ENCODE measurements around the gene NPY.
"Not testable (repeated sequence)": the region's sequence is repeated elsewhere in the genome, so short reads cannot be mapped to it uniquely, and the experiment has no call there.

Gene NPY

DNA sequence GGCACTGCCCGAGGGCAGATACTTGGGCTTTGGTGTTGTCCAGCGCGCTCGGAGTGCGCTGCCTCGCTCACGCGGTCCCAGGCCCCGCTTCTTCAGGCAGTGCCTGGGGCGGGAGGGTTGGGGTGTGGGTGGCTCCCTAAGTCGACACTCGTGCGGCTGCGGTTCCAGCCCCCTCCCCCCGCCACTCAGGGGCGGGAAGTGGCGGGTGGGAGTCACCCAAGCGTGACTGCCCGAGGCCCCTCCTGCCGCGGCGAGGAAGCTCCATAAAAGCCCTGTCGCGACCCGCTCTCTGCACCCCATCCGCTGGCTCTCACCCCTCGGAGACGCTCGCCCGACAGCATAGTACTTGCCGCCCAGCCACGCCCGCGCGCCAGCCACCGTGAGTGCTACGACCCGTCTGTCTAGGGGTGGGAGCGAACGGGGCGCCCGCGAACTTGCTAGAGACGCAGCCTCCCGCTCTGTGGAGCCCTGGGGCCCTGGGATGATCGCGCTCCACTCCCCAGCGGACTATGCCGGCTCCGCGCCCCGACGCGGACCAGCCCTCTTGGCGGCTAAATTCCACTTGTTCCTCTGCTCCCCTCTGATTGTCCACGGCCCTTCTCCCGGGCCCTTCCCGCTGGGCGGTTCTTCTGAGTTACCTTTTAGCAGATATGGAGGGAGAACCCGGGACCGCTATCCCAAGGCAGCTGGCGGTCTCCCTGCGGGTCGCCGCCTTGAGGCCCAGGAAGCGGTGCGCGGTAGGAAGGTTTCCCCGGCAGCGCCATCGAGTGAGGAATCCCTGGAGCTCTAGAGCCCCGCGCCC, at the start of gene NPY:
Gene NPY (plus strand): TSS at position 294 of the 802 bp plus-strand sequence. CDS start 1,051 bp downstream, outside the sequence.
- DNase-seq (ENCODE audit: low read depth in 2 of 2) = no peak

DNA sequence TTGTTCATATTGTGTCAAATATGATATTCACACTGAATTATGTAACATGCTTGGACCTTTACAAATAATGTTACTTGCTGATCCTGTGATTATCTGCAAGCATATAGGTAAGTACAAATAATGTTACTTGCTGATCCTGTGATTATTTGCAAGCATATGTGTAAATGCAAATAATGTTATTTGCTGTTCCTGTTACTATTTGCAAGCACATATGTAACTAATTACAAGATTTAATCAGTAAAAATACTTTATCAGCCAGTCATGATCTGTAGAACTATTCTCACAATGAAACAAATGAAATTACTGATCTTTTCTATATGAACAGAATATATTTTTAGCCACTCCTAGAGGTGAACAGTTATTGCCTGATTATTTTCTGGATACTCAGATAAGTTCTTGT, 44.7 kb upstream of the NPY start:
- DNase-seq (ENCODE audit: low read depth in 2 of 2) = no peak

DNA sequence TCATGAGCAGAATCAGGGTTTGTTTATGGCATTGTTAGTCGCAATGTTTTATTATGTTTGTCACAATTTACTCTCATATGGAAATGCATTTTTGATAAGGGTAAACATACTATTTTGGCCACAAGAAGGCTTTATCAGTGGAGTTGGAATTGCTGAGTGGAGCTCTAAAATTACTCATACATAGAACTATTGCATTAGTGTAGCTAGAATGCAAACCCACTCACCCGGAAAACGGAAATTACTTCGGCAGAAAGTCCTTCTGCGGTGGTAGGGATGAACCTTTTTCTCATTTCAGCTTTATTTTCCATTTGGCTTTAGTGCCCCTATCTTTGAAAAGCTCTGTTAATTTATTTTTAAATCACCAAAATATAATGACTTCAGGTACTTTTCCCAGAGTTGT, 42.8 kb upstream of the NPY start:
- no peak for DNase-seq (ENCODE audit: low read depth in 2 of 2)

DNA sequence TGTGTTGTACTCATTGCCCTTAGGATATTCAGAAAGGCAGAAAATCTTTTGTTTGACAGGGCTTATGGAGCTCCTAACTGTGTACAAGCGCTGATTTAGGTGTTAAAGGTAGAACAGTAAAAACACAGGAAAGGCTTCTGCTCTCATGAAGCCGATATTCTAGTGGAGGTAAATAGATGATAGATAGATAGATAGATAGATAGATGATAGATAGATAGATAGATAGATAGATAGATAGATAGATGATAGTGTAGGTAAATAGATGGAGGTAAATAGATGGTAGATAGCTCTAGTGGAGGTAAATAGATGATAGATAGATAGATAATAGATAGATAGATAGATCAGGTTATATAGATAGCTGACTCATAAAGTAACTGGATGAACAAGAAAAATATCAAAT, 39.4 kb upstream of the NPY start:
- no peak for DNase-seq (ENCODE audit: low read depth in 2 of 2)

DNA sequence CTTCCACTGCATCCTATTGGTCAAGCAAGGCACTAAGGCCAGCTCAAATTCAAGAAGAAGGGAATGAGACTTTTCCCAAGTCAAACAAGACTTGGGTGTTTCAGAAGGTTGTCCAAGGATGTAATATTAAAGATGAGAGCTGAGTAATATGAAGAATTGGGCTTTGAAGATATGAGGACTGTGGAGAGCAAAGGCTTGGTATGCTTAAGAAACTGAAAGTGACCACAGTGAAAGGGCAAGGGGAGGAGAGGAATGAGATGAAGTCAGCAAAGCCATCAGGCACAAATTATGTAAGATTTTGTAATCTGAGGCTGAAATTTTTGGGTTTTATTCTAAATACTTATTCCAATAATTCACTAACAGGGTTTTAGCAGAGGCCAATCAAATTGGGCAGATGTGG, 38.6 kb upstream of the NPY start:
- no peak for DNase-seq (ENCODE audit: low read depth in 2 of 2)

DNA sequence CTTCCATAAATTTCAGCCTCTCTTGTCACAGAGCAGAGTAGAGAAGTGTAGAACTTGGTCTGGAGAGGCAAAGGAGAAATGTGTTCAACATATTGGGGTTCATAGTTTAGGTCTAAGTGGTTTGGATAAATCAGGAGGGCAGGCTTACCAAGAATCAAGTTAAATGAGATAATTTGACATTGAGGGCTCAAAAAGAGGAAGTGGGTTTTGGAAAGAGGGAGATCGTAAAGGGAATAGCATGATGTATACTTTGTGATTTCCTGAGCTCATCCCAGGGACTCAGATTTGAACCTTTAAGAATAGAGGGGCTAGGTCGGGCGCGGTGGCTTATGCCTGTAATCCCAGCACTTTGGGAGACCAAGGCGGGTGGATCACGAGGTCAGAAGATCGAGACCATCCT, 34.7 kb upstream of the NPY start:
- DNase-seq (ENCODE audit: low read depth in 2 of 2) = no peak

DNA sequence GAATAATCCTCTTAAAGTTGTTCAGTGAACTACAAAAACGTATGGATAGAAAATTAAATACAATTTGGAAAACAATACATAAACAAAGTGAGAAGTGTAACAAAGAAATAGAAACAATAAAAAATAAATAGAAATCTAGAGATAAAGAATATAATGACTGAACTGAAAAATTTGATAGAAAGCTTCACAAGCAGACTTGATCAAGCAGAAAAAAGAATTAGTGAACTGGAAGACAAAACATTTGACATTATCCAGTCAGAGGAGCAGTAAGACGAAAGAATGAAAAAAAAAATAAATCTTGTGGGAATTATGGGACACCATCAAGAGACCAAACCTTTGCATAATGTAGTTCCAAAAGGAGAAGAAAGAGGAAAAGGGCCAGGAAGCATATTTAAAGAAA, 32.4 kb upstream of the NPY start:
- DNase-seq (ENCODE audit: low read depth in 2 of 2) = no peak

DNA sequence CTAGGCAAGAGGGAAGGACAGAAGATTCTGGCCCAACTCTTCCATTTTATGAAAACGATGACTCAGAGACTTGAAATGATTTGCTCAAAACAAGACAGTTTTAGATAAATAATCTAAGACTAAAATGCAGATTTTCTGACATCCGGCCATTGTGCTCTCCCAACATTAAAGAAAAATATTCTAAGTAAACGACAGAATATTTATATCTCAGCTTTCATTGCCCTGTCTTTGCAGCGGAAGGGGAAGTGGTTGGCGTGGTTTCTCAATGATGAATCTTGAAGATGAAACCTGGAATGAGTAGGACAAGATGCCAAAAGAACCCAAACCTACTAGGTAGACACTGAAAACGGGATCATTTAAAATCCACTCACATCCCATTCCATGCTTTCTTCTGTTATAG, 28.9 kb upstream of the NPY start:
- no peak for DNase-seq (ENCODE audit: low read depth in 2 of 2)

DNA sequence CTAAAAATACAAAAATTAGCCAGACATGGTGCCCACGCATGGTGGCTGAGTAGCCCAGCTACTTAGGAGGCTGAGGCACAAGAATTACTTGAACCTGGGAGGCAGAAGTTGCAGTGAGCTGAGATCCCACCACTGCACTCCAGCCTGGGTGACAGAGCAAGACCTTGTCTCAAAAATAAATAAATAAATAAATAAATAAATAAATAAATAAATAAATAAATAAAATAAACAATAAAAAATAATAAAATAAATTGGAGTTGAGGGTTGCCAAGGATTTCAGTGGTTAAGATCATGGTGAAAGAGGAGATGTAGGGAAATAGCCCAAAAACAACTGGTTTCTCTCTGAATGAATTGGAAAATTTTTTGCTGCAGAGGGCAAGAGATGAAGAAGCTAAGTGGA, 25.7 kb upstream of the NPY start:
- not testable (repeated sequence) for DNase-seq (ENCODE audit: low read depth in 2 of 2)

DNA sequence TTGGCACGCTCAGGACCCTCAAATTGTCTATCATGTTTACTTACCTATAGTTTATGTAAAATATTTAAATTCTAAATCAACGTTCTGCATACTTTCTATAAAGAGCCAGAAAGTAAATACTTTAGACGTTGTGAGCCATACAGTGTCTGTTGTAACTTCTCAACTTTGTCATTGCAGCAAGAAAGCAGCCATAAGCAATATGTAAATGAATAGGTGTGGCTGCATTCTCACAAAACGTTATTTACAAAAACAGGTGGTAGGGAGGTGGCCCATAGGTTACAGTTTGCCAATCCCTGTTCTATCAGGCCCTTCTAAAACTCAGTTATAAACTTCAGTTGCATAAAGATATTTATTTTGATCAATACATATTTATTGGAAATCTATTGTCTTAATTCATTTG, 12.1 kb upstream of the NPY start:
- no peak for DNase-seq (ENCODE audit: low read depth in 2 of 2)

DNA sequence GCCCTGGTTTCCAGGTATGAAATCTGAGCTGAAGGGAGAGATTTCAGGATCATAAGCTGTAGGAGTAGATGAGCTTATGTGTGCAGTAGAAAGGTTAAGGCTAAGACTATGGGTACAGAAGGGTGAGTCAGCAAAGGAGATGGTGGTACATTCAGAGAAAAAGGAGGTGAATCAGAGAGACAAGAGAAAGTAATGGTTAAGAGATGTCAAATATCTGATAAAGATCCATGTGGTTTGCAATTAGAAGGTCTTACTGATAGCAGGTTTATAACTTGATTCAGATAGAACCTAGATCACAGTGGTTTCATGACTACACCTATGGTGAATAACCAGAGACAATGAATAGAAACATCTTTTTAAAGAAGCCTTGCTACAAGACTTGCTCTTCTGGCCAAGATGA, 4.5 kb upstream of the NPY start:
- DNase-seq (ENCODE audit: low read depth in 2 of 2) = no peak

DNA sequence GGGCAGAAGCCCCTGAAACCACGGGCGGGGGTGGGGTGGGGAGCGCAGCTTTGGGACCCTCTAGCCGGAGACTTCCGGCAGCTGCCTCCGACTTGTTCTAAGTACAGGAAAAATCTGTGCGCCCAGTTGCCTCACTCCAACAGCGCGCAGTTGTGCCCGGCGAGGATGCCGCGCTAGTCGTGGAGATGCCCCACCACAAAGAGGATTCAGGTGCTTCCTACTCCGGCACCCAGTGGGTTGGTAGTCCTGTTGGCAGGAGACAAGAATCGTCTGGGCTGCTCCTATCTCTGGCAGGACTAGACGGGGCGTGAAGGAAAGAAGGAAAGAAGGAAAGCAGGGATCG, 465 bp upstream of the NPY start:
- DNase-seq (ENCODE audit: low read depth in 2 of 2) = no peak

DNA sequence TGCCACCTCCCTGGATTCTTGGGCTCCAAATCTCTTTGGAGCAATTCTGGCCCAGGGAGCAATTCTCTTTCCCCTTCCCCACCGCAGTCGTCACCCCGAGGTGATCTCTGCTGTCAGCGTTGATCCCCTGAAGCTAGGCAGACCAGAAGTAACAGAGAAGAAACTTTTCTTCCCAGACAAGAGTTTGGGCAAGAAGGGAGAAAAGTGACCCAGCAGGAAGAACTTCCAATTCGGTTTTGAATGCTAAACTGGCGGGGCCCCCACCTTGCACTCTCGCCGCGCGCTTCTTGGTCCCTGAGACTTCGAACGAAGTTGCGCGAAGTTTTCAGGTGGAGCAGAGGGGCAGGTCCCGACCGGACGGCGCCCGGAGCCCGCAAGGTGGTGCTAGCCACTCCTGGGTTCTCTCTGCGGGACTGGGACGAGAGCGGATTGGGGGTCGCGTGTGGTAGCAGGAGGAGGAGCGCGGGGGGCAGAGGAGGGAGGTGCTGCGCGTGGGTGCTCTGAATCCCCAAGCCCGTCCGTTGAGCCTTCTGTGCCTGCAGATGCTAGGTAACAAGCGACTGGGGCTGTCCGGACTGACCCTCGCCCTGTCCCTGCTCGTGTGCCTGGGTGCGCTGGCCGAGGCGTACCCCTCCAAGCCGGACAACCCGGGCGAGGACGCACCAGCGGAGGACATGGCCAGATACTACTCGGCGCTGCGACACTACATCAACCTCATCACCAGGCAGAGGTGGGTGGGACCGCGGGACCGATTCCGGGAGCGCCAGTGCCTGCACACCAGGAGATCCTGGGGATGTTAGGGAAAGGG, 913 bp downstream of the NPY start:
- no peak for DNase-seq (ENCODE audit: low read depth in 2 of 2)

DNA sequence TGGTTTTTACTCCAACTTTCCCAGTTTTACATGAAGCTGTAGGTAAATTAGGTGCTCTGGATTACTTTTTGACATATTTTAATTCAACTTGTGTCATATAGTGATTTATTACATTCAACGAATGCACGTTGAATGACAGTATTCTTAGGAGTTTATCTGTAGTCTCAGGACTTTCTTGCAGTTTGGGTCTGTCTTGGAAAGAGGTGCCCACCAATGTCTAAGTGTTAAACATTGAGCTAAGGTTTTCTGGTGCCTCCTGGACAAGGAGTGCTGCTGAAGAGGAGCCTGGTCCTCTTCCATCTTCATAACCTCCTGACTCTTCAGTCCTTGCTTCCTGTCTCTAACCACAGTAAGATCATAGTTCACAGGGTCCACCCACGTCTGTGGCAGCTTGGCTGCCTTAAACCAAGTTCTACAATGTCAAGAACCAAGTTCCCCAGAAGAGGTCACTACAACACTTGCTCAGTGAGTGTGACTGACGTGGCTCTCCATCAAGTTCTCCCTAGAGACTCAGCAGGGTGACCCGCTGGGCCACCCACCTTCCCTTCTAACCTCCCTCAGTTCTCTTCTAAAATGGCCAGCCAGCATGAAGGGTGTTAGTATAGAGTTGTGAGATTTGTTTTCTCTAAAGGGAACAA, 6.1 kb downstream of the NPY start:
- DNase-seq (ENCODE audit: low read depth in 2 of 2) = peak; percentile 23 to 44

DNA sequence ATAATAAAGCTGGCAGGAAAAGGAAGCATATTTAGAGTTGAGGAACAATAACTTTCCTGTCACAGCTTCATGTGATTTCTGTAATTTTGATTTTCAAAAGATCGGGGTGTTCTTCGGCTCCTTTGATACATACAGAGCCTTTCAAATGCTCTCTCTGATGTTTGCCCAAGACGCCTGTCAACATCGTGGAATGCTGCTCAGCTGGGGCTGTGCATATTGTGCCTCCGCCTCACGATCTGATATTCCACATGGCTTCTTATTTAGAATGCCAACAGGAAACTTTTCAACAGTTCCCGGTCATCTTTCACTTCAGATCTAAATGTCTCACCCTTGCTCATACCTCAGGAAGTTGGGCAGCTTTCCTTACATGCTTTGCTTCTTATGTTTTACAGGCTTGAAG, 7.3 kb downstream of the NPY start:
- DNase-seq (ENCODE audit: low read depth in 2 of 2) = no peak

DNA sequence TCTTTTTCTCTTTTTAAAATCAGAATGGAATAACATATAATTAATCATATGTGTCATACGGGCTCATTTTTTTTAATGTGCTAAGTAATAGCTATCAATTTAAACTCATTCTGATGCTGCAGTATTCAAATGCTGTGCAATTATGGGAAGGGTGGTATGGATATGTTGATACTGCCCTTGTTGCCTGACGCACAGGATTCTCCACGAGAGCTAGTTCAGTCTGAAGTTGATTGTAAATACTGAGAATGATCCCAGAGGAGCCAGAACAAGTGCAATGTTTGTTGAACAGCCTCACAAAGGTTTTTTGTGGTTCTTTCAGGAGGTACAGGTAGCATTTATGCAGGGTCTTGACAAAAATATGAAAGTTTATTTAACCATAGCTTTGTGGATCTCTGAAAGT, 13.4 kb downstream of the NPY start:
- no peak for DNase-seq (ENCODE audit: low read depth in 2 of 2)

DNA sequence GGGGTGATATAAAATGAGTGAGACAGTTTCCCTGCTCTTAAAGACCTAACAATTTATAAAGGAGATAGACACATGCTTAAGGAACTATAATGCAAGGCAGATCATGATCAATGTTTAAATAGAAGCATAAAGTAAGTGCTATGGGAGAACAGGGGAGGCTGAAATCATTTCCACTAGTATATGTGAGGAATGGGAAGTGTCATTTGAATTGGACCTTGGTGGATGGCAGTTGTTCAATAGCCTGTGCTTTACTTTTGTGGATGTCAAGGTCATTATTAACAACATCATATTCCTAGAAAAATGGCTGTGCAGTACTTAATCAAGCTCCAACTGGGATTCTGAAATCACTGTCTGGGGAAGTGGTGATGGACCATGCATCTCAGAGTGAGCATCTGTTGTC, 14.7 kb downstream of the NPY start:
- no peak for DNase-seq (ENCODE audit: low read depth in 2 of 2)

DNA sequence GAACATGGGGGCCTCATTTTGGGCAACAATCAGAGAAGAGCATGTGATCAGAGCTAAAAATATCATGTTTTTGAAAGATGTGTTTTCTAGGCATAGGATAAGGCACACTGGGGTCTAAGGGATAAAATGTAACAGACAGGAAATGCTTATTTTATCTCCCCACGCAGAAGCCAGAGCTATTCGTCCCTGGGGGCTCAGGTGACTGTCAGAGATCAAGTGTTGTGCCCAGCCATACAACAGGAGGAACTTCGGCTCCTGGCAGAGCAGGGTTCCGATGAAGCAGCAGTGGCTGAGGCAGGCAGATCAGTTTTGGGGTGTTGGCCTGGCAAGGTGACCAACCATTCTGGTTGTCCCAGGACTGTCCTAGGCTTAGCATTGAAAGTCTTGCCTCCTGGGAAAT, 15.2 kb downstream of the NPY start:
- DNase-seq (ENCODE audit: low read depth in 2 of 2) = no peak

DNA sequence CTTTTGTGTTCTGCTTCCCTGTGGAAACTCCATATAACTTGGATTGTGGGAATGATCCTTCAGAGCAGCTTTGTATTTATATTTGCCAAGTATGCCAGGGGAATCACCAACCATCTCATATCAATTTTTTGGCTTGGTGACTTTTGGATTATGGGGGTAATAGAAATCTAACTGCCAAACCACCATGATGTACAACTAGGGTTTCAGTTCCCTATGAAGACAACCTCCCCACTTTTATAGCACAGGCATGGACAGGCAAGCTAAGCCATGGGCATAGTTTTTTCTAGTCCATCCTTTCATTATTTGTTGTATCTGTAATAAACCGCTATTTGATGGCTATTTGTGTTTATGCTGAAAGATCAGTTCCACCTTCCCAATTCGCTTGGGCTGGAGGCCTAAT, 17.7 kb downstream of the NPY start:
- DNase-seq (ENCODE audit: low read depth in 2 of 2) = no peak

DNA sequence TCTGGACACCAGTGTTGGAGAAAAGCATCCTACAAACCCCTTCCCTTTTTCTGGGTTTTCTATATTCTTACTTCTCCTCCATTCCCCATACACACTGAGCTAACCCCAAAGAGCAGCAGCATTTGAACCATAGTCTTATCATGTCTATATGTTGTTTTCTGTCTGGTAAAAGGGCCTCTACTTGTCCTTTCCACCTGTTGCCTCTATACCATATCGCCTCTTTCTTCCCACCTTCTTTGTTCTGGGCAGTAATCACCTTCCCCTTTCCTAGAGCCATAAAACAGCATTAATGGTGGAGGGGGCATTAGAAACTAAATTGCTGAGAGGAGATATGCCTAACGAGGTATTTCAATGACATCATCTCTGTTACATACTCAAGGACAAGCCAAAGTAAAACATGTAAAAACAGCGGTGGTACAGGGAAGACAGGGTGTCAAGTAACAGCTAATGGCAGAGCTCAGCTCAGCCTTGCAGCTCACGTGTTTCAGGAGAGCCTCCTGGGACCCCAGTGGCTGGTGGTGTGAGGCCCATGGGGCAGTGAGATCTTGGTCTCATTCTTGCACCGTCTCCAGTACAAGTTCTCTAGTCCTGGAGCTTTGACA, 20.6 kb downstream of the NPY start:
- no peak for DNase-seq (ENCODE audit: low read depth in 2 of 2)

DNA sequence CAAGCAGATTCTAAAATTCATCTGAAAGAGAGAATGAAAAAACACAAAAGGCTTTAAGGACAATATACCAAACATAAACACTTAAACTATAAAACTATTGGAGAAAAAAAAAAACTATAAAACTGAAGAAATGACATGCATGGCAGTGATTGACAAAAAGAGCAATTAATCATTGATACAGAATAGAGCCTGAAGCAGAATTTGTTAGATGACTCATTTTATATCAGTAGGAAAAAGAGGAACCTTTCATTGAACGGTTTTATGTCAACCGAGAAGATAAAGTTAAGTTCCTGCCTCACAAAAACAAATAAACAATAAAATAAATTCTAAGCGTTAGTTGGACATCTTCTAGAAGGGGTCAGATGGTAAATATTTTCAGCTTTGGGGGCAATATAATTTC, 23.3 kb downstream of the NPY start:
- DNase-seq (ENCODE audit: low read depth in 2 of 2) = no peak

DNA sequence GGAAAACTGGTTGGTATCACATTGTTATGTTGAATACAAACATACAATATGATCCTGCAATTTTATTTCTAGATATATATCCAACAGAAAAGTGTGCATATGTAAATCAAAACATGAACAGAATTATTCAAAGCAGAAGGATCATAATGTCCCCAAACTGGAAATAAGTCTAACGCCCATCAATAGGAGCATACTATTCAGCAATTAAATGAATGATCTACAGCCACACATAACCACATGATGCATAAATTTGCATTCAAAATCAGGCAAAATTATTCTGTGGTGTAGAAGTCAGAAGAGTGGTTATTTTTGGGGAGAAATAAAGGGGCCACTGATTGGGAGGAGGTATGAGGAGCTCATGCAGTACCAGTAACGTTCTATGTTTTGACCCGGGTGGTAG, 28.6 kb downstream of the NPY start:
- DNase-seq (ENCODE audit: low read depth in 2 of 2) = no peak

DNA sequence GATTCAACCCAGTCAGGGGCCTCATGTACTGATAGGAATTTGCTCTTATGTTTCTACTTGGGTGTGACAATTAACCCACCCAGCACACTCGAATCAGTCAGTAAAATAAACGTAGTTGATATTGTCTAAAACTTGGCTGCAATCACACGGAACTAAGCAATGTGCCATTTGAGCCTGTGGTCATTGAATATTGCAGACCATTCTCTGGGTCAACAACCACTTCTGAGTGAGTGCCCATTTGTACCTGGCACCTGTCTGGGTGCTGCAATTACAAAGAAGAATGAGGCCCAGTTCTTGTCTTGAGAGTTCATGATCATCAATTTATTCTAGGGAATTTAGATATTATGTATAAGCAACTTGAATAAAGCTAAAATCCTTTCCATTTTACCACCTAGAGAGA, 29.8 kb downstream of the NPY start:
- no peak for DNase-seq (ENCODE audit: low read depth in 2 of 2)

All from stimulated activated CD4-positive, alpha-beta T cell treated with anti-CD3 and anti-CD28 coated beads, Interleukin-12 subunit alpha, Interleukin-12 subunit beta, amount 100 ng/mL, for 24 hours (primary cell).